ENCODE measurements around the gene PHGDH.

GRCh38 chr1:119712342-119713038 is 756 bp downstream of the PHGDH start:
- TF ChIP-seq CTCF (IDR thresholded peaks at IDR 0.05) = no peak
- peak in 1 of 2 donors; percentile 31 for TF ChIP-seq POLR2A (IDR thresholded peaks at IDR 0.05)
